Measurements from ENCODE around the gene SLC22A6. TPM values are rescaled to one million over a fixed set of nuclear protein-coding genes. Genes with fewer than 3 reads are reported as not detected.

Gene SLC22A6
- total and polyA plus RNA-seq, 10 donors = not detected

- TF ChIP-seq POLR2AphosphoS5 (IDR thresholded peaks at IDR 0.05) (no peak), POLR2A (IDR thresholded peaks at IDR 0.05) (no peak), CTCF (IDR thresholded peaks at IDR 0.05 in 8 of 11, conservative IDR thresholded peaks at IDR 0.05 in 3 of 11) (no peak)
- Histone ChIP-seq H3K9me3 (no peaks in the 10 kb centered on the region), H3K36me3 (no peaks in the 10 kb centered on the region), H3K4me1 (no peaks in the 10 kb centered on the region), H3K4me3 (no peak overlapping the region), H3K27ac (no peak overlapping the region), H3K27me3 (replicated peaks in 1 of 7) (peaks cover 0 to 65% (median 0%) of the 10 kb centered on the region in 7 donors)
- intact Hi-C loops (cut with DNase I; ENCODE audit: low total_unique reads) = no loop called here
- WGBS, 5 donors = 38 to 55% (median 50%) methylated on average over 8 of the region's 8 CpGs
- no peak for DNase-seq
Observed at GRCh38 chr11:63017306-63017974, 32.7 kb upstream of the SLC22A6 start.

GRCh38 chr11:63015521-63016215 is 30.9 kb upstream of the SLC22A6 start, which contains the start of gene SLC22A8:
Gene SLC22A8 (minus strand): TSS chr11:63015841. CDS start chr11:63014958, 883 bp downstream.
- no peak for DNase-seq
- intact Hi-C loops (cut with DNase I; ENCODE audit: low total_unique reads) = no loop called here
- Histone ChIP-seq H3K27me3 (replicated peaks in 1 of 7) (peaks cover 0 to 58% (median 0%) of the 10 kb centered on the region in 7 donors), H3K4me3 (no peak within 1 kb of the TSS), H3K36me3 (no peaks in the 10 kb centered on the region), H3K27ac (no peak within 1 kb of the TSS), H3K4me1 (no peaks in the 10 kb centered on the region), H3K9me3 (no peaks in the 10 kb centered on the region)
- TF ChIP-seq POLR2A (IDR thresholded peaks at IDR 0.05) (no peak), POLR2AphosphoS5 (IDR thresholded peaks at IDR 0.05) (no peak), CTCF (IDR thresholded peaks at IDR 0.05 in 8 of 11, conservative IDR thresholded peaks at IDR 0.05 in 3 of 11) (no peak)
- WGBS, 5 donors = 52 to 64% (median 62%) methylated on average over 8 to 18 of the region's 18 CpGs

- H3K27me3 ChIP-seq (replicated peaks in 1 of 7) = peaks cover 0 to 50% (median 0%) of the 10 kb centered on the region in 7 donors
- TF ChIP-seq POLR2AphosphoS5 (IDR thresholded peaks at IDR 0.05) (no peak), POLR2A (IDR thresholded peaks at IDR 0.05) (no peak), CTCF (IDR thresholded peaks at IDR 0.05 in 8 of 11, conservative IDR thresholded peaks at IDR 0.05 in 3 of 11) (no peak)
- no peaks in the 10 kb centered on the region for H3K36me3 ChIP-seq
- intact Hi-C loops (cut with DNase I; ENCODE audit: low total_unique reads) = no loop called here
- no peak overlapping the region for H3K27ac ChIP-seq
- no peak overlapping the region for H3K4me3 ChIP-seq
- no peak for DNase-seq
- H3K9me3 ChIP-seq = no peaks in the 10 kb centered on the region
- no peaks in the 10 kb centered on the region for H3K4me1 ChIP-seq
- 83 to 92% (median 90%) methylated on average over 12 to 13 of the region's 13 CpGs for WGBS, 5 donors
Observed at GRCh38 chr11:63014408-63015055, 29.8 kb upstream of the SLC22A6 start.

- WGBS, 5 donors = 68 to 85% (median 85%) methylated on average over 1 of the region's 1 CpG
- no peak overlapping the region for H3K27ac ChIP-seq
- intact Hi-C loops (cut with DNase I; ENCODE audit: low total_unique reads) = no loop called here
- TF ChIP-seq CTCF (IDR thresholded peaks at IDR 0.05 in 8 of 11, conservative IDR thresholded peaks at IDR 0.05 in 3 of 11) (no peak), POLR2AphosphoS5 (IDR thresholded peaks at IDR 0.05) (no peak), POLR2A (IDR thresholded peaks at IDR 0.05) (no peak)
- H3K27me3 ChIP-seq (replicated peaks in 1 of 7) = peaks cover 0 to 35% (median 0%) of the 10 kb centered on the region in 7 donors
- no peaks in the 10 kb centered on the region for H3K36me3 ChIP-seq
- H3K4me3 ChIP-seq = no peak overlapping the region
- H3K9me3 ChIP-seq = no peaks in the 10 kb centered on the region
- no peak for DNase-seq
- H3K4me1 ChIP-seq = no peaks in the 10 kb centered on the region
Observed at GRCh38 chr11:63012839-63013238, 28.1 kb upstream of the SLC22A6 start.

Measured in spleen (tissue), 11 donors.